GM23338 (cell line): ENCODE measurements around the gene CHKB. TPM values are rescaled to one million over a fixed set of nuclear protein-coding genes. Genes with fewer than 3 reads are reported as not detected.

Experiments used
- ATAC-seq: fragments of 200-7000 bp; cut with Tn5 transposase; 3 replicates; pipeline ENCODE4 v1.9.1; 2020
- DNase-seq: peaks from one replicate; pipeline ENCODE4 v3.0.0-alpha.2; 2015; ENCODE audit warnings: low spot score
- H2AFZ ChIP-seq: fragments of 200-600 bp; sonication (generic); 2 replicates; pipeline ENCODE4 v1.8.0; 2016; ENCODE audit warnings: antibody characterized with exemption, mild to moderate bottlenecking, moderate library complexity
- H3F3A ChIP-seq: fragments of 200-600 bp; sonication (generic); replicated peaks from 2 replicates; pipeline ENCODE4 v1.8.0; 2017; ENCODE audit warnings: antibody characterized with exemption, mixed run types, low read depth
- H3K27ac ChIP-seq: fragments of 200-600 bp; sonication (generic); 2 replicates; pipeline ENCODE4 v1.6.1; 2016; ENCODE audit warnings: low read depth
- H3K27me3 ChIP-seq: fragments of 200-600 bp; sonication (generic); 2 replicates; pipeline ENCODE4 v1.8.0; 2016; ENCODE audit warnings: mild to moderate bottlenecking, mixed run types, moderate library complexity; ENCODE audit not compliant: insufficient read depth
- H3K36me3 ChIP-seq: fragments of 200-600 bp; sonication (generic); 2 replicates; pipeline ENCODE4 v1.8.0; 2016; ENCODE audit warnings: mild to moderate bottlenecking; ENCODE audit not compliant: insufficient read depth
- H3K4me1 ChIP-seq: fragments of 200-600 bp; sonication (generic); 2 replicates; pipeline ENCODE4 v1.8.0; 2016; ENCODE audit warnings: mild to moderate bottlenecking, moderate library complexity; ENCODE audit not compliant: insufficient read depth
- H3K4me2 ChIP-seq: fragments of 200-600 bp; sonication (generic); 2 replicates; pipeline ENCODE4 v1.7.1; 2017; ENCODE audit warnings: mixed run types
- H3K4me3 ChIP-seq: fragments of 200-600 bp; sonication (generic); 2 replicates; pipeline ENCODE4 v1.6.1; 2016; ENCODE audit warnings: mixed run types
- H3K79me2 ChIP-seq: fragments of 200-600 bp; sonication (generic); replicated peaks from 2 replicates; pipeline ENCODE4 v1.8.0; 2017; ENCODE audit warnings: mild to moderate bottlenecking; ENCODE audit not compliant: insufficient read depth
- H3K9me2 ChIP-seq: fragments of 200-600 bp; sonication (generic); 2 replicates; pipeline ENCODE4 v1.8.0; 2017; ENCODE audit not compliant: insufficient read depth
- H4K20me1 ChIP-seq: fragments of 200-600 bp; sonication (generic); replicated peaks from 2 replicates; pipeline ENCODE4 v1.8.0; 2017; ENCODE audit warnings: mild to moderate bottlenecking; ENCODE audit not compliant: insufficient read depth
- H3K27ac Mint-ChIP-seq: 2 replicates; pipeline ENCODE4 v1.8.0; 2020; ENCODE audit warnings: inconsistent platforms, mild to moderate bottlenecking, moderate library complexity, mixed read lengths
- H3K27me3 Mint-ChIP-seq: 3 replicates; pipeline ENCODE4 v1.8.0; 2022; ENCODE audit warnings: low read depth, mild to moderate bottlenecking, moderate library complexity, mixed read lengths, inconsistent platforms; ENCODE audit not compliant: insufficient read depth, poor library complexity
- H3K36me3 Mint-ChIP-seq: 3 replicates; pipeline ENCODE4 v1.8.0; 2021; ENCODE audit warnings: low read depth, mild to moderate bottlenecking, inconsistent platforms, moderate library complexity, mixed read lengths
- H3K4me1 Mint-ChIP-seq: 3 replicates; pipeline ENCODE4 v1.8.0; 2020; ENCODE audit warnings: mild to moderate bottlenecking, inconsistent platforms, mixed read lengths
- H3K4me3 Mint-ChIP-seq: 3 replicates; pipeline ENCODE4 v1.8.0; 2021; ENCODE audit warnings: moderate library complexity, mild to moderate bottlenecking, inconsistent platforms, mixed read lengths
- H3K9me3 Mint-ChIP-seq: 3 replicates; pipeline ENCODE4 v1.8.0; 2020; ENCODE audit warnings: moderate library complexity, mild to moderate bottlenecking, inconsistent platforms, mixed read lengths
- CREB1 ChIP-seq: fragments of 250-450 bp; sonication (Bioruptor Pico); IDR thresholded peaks from 2 replicates; pipeline ENCODE4 v1.5.0; 2020; ENCODE audit warnings: low read depth, mild to moderate bottlenecking, moderate library complexity
- EZH2 ChIP-seq: fragments of 200-600 bp; sonication (generic); IDR thresholded peaks from one replicate; pipeline ENCODE4 v1.8.0; 2017; ENCODE audit warnings: antibody characterized with exemption, mild to moderate bottlenecking, low read depth; ENCODE audit not compliant: unreplicated experiment
- EZH2phosphoT487 ChIP-seq: fragments of 200-600 bp; sonication (generic); IDR thresholded peaks from one replicate; pipeline ENCODE4 v1.8.1; 2018; ENCODE audit warnings: antibody characterized with exemption; ENCODE audit not compliant: unreplicated experiment
- JUNB ChIP-seq: IDR thresholded peaks from one replicate; pipeline ENCODE4 v1.6.1; 2016; ENCODE audit warnings: antibody characterized with exemption; ENCODE audit not compliant: unreplicated experiment
- NANOG ChIP-seq: IDR thresholded peaks from 2 replicates; pipeline ENCODE4 v1.6.1; 2016; ENCODE audit warnings: antibody characterized with exemption, borderline replicate concordance
- REST ChIP-seq: IDR thresholded peaks from one replicate; pipeline ENCODE4 v1.6.1; 2018; ENCODE audit warnings: antibody characterized with exemption; ENCODE audit not compliant: unreplicated experiment
- STAT1 ChIP-seq: IDR thresholded peaks from one replicate; pipeline ENCODE4 v1.6.1; 2016; ENCODE audit warnings: antibody characterized with exemption; ENCODE audit not compliant: unreplicated experiment
- ZNF331 ChIP-seq: fragments of 250-450 bp; sonication (Bioruptor Pico); IDR thresholded peaks from 2 replicates; pipeline ENCODE4 v1.5.0; 2020; ENCODE audit warnings: low read depth, mild to moderate bottlenecking, moderate library complexity
- polyA plus RNA-seq: library from polyadenylated mRNA; unstranded; fragments of >200 nt; fragmentation: Nextera tagmentation; extraction: Ambion mirVana; gene quantifications from 2 replicates; pipeline ENCODE4 v1.2.1, GENCODE V29; 2016
- total RNA-seq: library from RNA; depleted of rRNA; stranded (reverse); fragments of >200 nt; shearing (Covaris generic); gene quantifications from 2 replicates; pipeline ENCODE4 v1.2.3, GENCODE V29; 2014
- TF ChIP-seq, protein P1 (sequence below): fragments of 250-450 bp; sonication (Bioruptor Pico); IDR thresholded peaks from 2 replicates; pipeline ENCODE4 v1.5.0; 2020; ENCODE audit warnings: mild to moderate bottlenecking, moderate library complexity
- TF ChIP-seq, protein P2 (sequence below), 2 experiments: fragments of 200-600 bp in 1 of 2; sonication (generic) in 1 of 2; conservative IDR thresholded peaks; 2 replicates each; pipeline versions ENCODE4 v1.5.1 to v1.6.1; 2016 to 2017; ENCODE audit warnings: antibody characterized with exemption in 2 of 2, low read depth in 2 of 2, mild to moderate bottlenecking in 2 of 2, moderate library complexity in 1 of 2
- TF ChIP-seq, protein P3 (sequence below): IDR thresholded peaks from 2 replicates; pipeline ENCODE4 v1.6.1; 2016; ENCODE audit warnings: antibody characterized with exemption

CHKB gene
- total and polyA plus RNA-seq, 2 experiments from 2014 or later, result 51.2 to 61.6 TPM

GRCh38 chr22:50608996-50609395 is 26.3 kb upstream of the CHKB start:
- ATAC-seq (no peak), DNase-seq (no peak)
- peaks cover 38% of the 10 kb centered on the region for H3K27me3 Mint-ChIP-seq
- peaks cover 13% of the 10 kb centered on the region for H3K4me1 Mint-ChIP-seq
- no peaks in the 10 kb centered on the region for H3K9me3 Mint-ChIP-seq
- Histone ChIP-seq H3K27me3 (peaks cover 28% of the 10 kb centered on the region), H3K9me2 (no peaks in the 10 kb centered on the region), H3K4me3 (no peak overlapping the region), H3K36me3 (no peaks in the 10 kb centered on the region), H3F3A (no peaks in the 10 kb centered on the region; the same call in 1 of the 2 replicates), H3K27ac (no peak overlapping the region), H3K4me2 (no peak overlapping the region), H3K4me1 (no peaks in the 10 kb centered on the region; the same call in 1 of the 2 replicates), H2AFZ (no peak overlapping the region), H4K20me1 (no peaks in the 10 kb centered on the region; the same call in 1 of the 2 replicates), H3K79me2 (no peaks in the 10 kb centered on the region)
- H3K4me3 Mint-ChIP-seq, result no peak overlapping the region
- H3K27ac Mint-ChIP-seq, result no peak overlapping the region
- H3K36me3 Mint-ChIP-seq, result no peaks in the 10 kb centered on the region
- TF ChIP-seq ZNF331 (CRISPR knock-in tag), result no peak
- TF ChIP-seq, protein P1, sequence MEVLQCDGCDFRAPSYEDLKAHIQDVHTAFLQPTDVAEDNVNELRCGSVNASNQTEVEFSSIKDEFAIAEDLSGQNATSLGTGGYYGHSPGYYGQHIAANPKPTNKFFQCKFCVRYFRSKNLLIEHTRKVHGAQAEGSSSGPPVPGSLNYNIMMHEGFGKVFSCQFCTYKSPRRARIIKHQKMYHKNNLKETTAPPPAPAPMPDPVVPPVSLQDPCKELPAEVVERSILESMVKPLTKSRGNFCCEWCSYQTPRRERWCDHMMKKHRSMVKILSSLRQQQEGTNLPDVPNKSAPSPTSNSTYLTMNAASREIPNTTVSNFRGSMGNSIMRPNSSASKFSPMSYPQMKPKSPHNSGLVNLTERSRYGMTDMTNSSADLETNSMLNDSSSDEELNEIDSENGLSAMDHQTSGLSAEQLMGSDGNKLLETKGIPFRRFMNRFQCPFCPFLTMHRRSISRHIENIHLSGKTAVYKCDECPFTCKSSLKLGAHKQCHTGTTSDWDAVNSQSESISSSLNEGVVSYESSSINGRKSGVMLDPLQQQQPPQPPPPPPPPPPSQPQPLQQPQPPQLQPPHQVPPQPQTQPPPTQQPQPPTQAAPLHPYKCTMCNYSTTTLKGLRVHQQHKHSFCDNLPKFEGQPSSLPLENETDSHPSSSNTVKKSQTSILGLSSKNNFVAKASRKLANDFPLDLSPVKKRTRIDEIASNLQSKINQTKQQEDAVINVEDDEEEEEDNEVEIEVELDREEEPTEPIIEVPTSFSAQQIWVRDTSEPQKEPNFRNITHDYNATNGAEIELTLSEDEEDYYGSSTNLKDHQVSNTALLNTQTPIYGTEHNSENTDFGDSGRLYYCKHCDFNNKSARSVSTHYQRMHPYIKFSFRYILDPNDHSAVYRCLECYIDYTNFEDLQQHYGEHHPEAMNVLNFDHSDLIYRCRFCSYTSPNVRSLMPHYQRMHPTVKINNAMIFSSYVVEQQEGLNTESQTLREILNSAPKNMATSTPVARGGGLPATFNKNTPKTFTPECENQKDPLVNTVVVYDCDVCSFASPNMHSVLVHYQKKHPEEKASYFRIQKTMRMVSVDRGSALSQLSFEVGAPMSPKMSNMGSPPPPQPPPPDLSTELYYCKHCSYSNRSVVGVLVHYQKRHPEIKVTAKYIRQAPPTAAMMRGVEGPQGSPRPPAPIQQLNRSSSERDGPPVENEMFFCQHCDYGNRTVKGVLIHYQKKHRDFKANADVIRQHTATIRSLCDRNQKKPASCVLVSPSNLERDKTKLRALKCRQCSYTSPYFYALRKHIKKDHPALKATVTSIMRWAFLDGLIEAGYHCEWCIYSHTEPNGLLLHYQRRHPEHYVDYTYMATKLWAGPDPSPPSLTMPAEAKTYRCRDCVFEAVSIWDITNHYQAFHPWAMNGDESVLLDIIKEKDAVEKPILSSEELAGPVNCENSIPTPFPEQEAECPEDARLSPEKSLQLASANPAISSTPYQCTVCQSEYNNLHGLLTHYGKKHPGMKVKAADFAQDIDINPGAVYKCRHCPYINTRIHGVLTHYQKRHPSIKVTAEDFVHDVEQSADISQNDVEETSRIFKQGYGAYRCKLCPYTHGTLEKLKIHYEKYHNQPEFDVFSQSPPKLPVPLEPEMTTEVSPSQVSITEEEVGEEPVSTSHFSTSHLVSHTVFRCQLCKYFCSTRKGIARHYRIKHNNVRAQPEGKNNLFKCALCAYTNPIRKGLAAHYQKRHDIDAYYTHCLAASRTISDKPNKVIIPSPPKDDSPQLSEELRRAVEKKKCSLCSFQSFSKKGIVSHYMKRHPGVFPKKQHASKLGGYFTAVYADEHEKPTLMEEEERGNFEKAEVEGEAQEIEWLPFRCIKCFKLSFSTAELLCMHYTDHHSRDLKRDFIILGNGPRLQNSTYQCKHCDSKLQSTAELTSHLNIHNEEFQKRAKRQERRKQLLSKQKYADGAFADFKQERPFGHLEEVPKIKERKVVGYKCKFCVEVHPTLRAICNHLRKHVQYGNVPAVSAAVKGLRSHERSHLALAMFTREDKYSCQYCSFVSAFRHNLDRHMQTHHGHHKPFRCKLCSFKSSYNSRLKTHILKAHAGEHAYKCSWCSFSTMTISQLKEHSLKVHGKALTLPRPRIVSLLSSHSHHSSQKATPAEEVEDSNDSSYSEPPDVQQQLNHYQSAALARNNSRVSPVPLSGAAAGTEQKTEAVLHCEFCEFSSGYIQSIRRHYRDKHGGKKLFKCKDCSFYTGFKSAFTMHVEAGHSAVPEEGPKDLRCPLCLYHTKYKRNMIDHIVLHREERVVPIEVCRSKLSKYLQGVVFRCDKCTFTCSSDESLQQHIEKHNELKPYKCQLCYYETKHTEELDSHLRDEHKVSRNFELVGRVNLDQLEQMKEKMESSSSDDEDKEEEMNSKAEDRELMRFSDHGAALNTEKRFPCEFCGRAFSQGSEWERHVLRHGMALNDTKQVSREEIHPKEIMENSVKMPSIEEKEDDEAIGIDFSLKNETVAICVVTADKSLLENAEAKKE, result no peak
- no peak for TF ChIP-seq REST
- no peak for TF ChIP-seq EZH2phosphoT487
- TF ChIP-seq STAT1, result no peak
- TF ChIP-seq, protein P2, sequence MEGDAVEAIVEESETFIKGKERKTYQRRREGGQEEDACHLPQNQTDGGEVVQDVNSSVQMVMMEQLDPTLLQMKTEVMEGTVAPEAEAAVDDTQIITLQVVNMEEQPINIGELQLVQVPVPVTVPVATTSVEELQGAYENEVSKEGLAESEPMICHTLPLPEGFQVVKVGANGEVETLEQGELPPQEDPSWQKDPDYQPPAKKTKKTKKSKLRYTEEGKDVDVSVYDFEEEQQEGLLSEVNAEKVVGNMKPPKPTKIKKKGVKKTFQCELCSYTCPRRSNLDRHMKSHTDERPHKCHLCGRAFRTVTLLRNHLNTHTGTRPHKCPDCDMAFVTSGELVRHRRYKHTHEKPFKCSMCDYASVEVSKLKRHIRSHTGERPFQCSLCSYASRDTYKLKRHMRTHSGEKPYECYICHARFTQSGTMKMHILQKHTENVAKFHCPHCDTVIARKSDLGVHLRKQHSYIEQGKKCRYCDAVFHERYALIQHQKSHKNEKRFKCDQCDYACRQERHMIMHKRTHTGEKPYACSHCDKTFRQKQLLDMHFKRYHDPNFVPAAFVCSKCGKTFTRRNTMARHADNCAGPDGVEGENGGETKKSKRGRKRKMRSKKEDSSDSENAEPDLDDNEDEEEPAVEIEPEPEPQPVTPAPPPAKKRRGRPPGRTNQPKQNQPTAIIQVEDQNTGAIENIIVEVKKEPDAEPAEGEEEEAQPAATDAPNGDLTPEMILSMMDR (conservative IDR thresholded peaks at IDR 0.05; ENCODE audit: low read depth in 2 of 2), result no peak
- TF ChIP-seq, protein P3, sequence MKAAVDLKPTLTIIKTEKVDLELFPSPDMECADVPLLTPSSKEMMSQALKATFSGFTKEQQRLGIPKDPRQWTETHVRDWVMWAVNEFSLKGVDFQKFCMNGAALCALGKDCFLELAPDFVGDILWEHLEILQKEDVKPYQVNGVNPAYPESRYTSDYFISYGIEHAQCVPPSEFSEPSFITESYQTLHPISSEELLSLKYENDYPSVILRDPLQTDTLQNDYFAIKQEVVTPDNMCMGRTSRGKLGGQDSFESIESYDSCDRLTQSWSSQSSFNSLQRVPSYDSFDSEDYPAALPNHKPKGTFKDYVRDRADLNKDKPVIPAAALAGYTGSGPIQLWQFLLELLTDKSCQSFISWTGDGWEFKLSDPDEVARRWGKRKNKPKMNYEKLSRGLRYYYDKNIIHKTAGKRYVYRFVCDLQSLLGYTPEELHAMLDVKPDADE, result no peak
- no peak for TF ChIP-seq EZH2
- no peak for TF ChIP-seq CREB1 (CRISPR knock-in tag)
- no peak for TF ChIP-seq JUNB
- no peak for TF ChIP-seq NANOG
